Measurements from ENCODE around the gene KDM4D. TPM values are rescaled to one million over a fixed set of nuclear protein-coding genes. Genes with fewer than 3 reads are reported as not detected.

The KDM4D gene
- total RNA-seq, 1 donor from 2014 or later: 1.1 TPM

DNA sequence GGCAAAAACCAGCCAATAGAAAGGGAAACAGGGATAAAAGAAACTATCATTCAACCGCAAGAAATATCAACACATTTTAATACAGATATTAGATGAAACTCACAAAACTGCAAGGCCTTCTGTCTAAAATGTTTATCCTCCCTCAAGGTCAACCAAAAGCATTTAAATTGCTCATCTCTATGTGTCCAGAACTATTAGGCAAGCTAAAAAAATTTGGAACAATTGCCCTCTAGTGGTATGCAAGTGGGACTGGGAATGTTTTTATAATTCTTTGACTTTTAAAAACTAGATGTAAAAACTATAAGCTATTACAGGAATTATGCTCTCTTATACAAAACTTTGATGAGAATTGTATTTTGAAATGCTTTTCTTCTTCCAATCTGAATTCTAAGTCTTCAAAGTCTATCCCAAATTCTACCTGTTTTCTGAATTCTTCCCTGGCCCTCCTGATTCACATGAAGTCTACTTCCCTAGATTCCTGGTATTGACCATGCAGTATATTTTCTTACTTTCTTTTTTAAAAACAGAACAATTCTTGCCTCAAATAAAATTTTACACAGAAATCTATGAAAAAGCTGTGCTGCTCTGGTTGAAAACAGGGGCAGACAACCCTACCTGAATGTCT is 5.1 kb upstream of the KDM4D start:
- Mint-ChIP-seq H3K27me3 (ENCODE audit: insufficient read depth) (no peaks in the 10 kb centered on the region), H3K36me3 (ENCODE audit: low read depth) (peaks cover 60% of the 10 kb centered on the region), H3K4me1 (ENCODE audit: low read depth) (peaks cover 27% of the 10 kb centered on the region), H3K9me3 (no peaks in the 10 kb centered on the region), H3K4me3 (no peak overlapping the region), H3K27ac (no peak overlapping the region)
- intact Hi-C loops (cut with micrococcal nuclease): loop anchor here (1.0 to 10.0 kb wide), 2 partner anchors 182 to 344 kb away; no protein-coding TSS in a partner anchor
- no peak for DNase-seq (ENCODE audit: low spot score)

DNA sequence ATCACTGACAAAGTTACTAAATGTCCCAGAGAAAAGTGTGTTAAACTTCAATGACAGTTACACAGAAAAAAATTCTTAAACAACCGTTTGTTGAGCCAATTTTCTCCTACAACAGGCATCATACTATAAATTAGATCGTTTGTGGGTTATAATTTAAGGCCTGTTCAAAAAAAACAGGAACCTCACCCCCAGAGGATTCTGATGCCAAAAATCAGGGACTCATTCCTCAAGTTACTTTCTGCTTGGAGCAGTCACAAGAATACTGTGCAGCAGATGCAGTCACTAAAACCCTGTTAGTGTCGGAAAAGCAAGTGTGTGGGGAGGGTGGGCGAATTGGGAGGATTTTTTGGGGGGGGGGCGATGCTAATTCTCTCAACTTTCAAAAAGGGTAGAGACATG is 810 bp upstream of the KDM4D start:
- H3K27ac Mint-ChIP-seq: peak overlapping the region; percentile 64
- no peaks in the 10 kb centered on the region for H3K27me3 Mint-ChIP-seq (ENCODE audit: insufficient read depth)
- intact Hi-C loops (cut with micrococcal nuclease): loop anchor here (1.0 to 10.0 kb wide), 16 partner anchors 96 to 1452 kb away; partner anchors contain the start of genes ANKRD49, C11orf54, CCDC82 and CEP295
- H3K9me3 Mint-ChIP-seq: peaks cover 6% of the 10 kb centered on the region
- peaks cover 41% of the 10 kb centered on the region for H3K36me3 Mint-ChIP-seq (ENCODE audit: low read depth)
- H3K4me1 Mint-ChIP-seq (ENCODE audit: low read depth): peaks cover 46% of the 10 kb centered on the region
- DNase-seq (ENCODE audit: low spot score): no peak
- peak overlapping the region; percentile 96 for H3K4me3 Mint-ChIP-seq

DNA sequence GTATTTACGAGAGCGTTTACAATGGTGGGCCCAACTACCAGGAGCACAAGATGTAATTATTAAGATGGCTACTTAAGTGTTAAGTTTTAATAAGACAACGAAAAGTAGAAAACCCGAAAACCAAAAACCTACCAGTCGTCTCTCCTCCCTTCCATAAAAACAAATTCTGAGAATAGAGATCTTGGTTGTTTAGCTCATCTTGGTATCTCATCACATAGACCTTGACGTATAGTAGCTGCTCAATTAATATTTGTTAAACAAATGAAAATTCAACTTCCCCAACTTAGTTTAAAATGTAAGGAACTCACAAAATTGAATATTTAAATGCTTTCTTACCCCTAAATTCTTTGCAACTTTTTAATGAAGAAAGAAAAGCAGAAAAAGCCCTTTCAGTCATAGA is 669 bp downstream of the KDM4D start:
- Mint-ChIP-seq H3K27ac (peak overlapping the region; percentile 10), H3K36me3 (ENCODE audit: low read depth) (peaks cover 30% of the 10 kb centered on the region), H3K27me3 (ENCODE audit: insufficient read depth) (no peaks in the 10 kb centered on the region), H3K4me3 (peak overlapping the region; percentile 96), H3K9me3 (peaks cover 6% of the 10 kb centered on the region), H3K4me1 (ENCODE audit: low read depth) (peaks cover 35% of the 10 kb centered on the region)
- no peak for DNase-seq (ENCODE audit: low spot score)
- intact Hi-C loops (cut with micrococcal nuclease): loop anchor here (5.0 to 10.0 kb wide), 6 partner anchors 258 to 1451 kb away; partner anchors contain the start of genes ANKRD49, CEP295, MED17 and MRE11

DNA sequence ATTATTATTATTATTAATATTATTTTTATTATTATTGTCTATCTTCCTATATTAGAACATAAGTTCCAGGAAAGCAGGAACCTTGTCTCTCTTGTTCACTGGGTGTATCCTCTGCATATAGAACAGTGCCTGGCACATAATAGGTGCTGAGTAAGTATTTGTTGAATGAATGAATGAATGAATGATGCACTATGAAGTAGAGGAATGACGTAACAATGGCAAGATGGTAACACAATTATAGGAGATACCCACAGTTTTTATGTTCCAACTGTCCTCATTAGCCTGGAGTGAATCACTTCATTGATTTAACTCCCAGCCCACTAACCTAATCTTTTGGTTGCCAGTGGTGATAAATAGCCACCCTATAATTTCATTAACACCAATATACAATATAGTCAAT is 2.1 kb downstream of the KDM4D start:
- no peak for DNase-seq (ENCODE audit: low spot score)
- Mint-ChIP-seq H3K27ac (no peak overlapping the region), H3K4me3 (no peak overlapping the region), H3K4me1 (ENCODE audit: low read depth) (peaks cover 33% of the 10 kb centered on the region), H3K9me3 (peaks cover 6% of the 10 kb centered on the region), H3K36me3 (ENCODE audit: low read depth) (peaks cover 18% of the 10 kb centered on the region), H3K27me3 (ENCODE audit: insufficient read depth) (no peaks in the 10 kb centered on the region)
- intact Hi-C loops (cut with micrococcal nuclease): loop anchor here (10.0 kb wide), 2 partner anchors 739 to 1449 kb away; no protein-coding TSS in a partner anchor

DNA sequence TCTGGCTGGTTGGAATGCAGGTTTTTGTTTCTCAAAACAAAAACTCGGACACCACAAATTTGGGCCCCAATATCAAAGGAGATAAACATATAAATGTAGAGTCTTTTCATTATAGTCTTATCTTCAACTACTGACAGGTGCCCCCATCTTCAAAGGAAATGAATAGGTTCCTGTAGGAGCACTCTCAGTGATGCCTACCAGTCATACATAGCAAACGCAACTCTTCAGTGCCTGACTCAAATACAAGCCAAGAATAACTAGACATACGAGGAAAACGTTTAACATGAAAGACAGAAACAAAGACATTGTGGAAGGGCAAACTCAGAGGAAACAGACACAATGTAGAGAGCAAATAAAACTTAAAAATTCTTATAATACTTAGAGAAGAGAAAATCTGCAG is 13.9 kb downstream of the KDM4D start:
- peaks cover 12% of the 10 kb centered on the region for H3K27me3 Mint-ChIP-seq (ENCODE audit: insufficient read depth)
- no peak for DNase-seq (ENCODE audit: low spot score)
- H3K36me3 Mint-ChIP-seq (ENCODE audit: low read depth): no peaks in the 10 kb centered on the region
- H3K4me1 Mint-ChIP-seq (ENCODE audit: low read depth): no peaks in the 10 kb centered on the region
- no peak overlapping the region for H3K4me3 Mint-ChIP-seq
- no peak overlapping the region for H3K27ac Mint-ChIP-seq
- intact Hi-C loops (cut with micrococcal nuclease): no loop called here
- H3K9me3 Mint-ChIP-seq: no peaks in the 10 kb centered on the region

DNA sequence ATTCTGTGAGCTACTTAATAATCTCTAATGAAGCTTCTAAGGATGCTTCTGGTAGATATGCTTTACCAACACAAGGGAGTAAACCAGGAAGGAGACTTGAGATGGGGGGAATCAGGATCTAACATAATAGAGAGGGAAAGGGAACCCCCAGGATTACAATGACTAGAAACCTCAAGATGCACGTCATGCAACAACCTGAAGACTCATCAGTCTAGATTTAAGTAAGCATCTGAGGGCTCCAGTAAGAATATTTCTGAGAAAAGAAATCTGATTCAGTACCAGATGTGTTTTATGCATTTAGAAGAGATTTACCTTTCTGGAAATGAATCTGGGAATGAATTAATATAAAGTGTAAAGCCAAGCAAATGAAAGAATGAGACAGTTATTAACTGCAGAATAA is 15.2 kb downstream of the KDM4D start:
- Mint-ChIP-seq H3K27ac (no peak overlapping the region), H3K4me3 (no peak overlapping the region)

DNA sequence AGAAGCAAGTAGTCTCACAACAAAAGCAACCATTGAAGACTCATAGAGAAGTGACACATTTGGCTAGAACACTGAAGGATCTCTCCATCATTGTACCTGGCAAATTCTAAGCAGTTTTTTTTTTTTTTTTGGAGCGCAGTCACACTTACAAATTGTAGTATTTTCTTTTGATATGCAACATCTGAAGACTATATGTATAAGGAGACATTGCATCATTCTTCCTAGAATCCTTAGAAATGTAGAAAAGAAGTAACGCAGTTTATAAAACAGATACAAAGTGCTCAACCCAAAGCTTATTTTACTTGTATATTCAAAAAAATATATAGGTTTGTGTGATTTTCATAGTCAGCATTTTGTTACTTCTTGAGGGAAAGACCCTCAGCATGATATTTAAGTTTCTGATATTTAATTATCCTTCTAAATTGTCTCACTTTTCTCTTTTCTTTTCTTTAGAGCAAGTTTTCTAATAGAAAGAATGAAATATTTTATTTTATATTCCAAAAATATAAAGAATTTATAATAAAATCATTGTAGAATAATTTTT is 20.0 kb downstream of the KDM4D start:
- H3K27me3 Mint-ChIP-seq (ENCODE audit: insufficient read depth): peaks cover 12% of the 10 kb centered on the region
- H3K9me3 Mint-ChIP-seq: no peaks in the 10 kb centered on the region
- no peaks in the 10 kb centered on the region for H3K36me3 Mint-ChIP-seq (ENCODE audit: low read depth)
- no peak overlapping the region for H3K27ac Mint-ChIP-seq
- intact Hi-C loops (cut with micrococcal nuclease): no loop called here
- DNase-seq (ENCODE audit: low spot score): no peak
- no peaks in the 10 kb centered on the region for H3K4me1 Mint-ChIP-seq (ENCODE audit: low read depth)
- H3K4me3 Mint-ChIP-seq: no peak overlapping the region

More for the DNA sequence above, 15.2 kb downstream of the KDM4D start:
- Mint-ChIP-seq H3K27me3 (ENCODE audit: insufficient read depth) (peaks cover 12% of the 10 kb centered on the region), H3K36me3 (ENCODE audit: low read depth) (no peaks in the 10 kb centered on the region), H3K4me1 (ENCODE audit: low read depth) (no peaks in the 10 kb centered on the region), H3K9me3 (no peaks in the 10 kb centered on the region)
- DNase-seq (ENCODE audit: low spot score): no peak
- intact Hi-C loops (cut with micrococcal nuclease): no loop called here

DNA sequence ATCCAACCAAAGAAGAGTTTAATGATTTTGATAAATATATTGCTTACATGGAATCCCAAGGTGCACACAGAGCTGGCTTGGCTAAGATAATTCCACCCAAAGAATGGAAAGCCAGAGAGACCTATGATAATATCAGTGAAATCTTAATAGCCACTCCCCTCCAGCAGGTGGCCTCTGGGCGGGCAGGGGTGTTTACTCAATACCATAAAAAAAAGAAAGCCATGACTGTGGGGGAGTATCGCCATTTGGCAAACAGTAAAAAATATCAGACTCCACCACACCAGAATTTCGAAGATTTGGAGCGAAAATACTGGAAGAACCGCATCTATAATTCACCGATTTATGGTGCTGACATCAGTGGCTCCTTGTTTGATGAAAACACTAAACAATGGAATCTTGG is 23.9 kb downstream of the KDM4D start:
- Mint-ChIP-seq H3K36me3 (ENCODE audit: low read depth) (no peaks in the 10 kb centered on the region), H3K4me3 (no peak overlapping the region), H3K27ac (no peak overlapping the region), H3K4me1 (ENCODE audit: low read depth) (no peaks in the 10 kb centered on the region), H3K27me3 (ENCODE audit: insufficient read depth) (no peaks in the 10 kb centered on the region), H3K9me3 (no peaks in the 10 kb centered on the region)
- DNase-seq (ENCODE audit: low spot score): no peak
- intact Hi-C loops (cut with micrococcal nuclease): no loop called here

DNA sequence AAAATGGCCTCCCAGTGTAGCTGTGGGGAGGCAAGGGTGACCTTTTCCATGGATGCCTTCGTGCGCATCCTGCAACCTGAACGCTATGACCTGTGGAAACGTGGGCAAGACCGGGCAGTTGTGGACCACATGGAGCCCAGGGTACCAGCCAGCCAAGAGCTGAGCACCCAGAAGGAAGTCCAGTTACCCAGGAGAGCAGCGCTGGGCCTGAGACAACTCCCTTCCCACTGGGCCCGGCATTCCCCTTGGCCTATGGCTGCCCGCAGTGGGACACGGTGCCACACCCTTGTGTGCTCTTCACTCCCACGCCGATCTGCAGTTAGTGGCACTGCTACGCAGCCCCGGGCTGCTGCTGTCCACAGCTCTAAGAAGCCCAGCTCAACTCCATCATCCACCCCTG is 24.8 kb downstream of the KDM4D start:
- DNase-seq (ENCODE audit: low spot score): no peak
- no peaks in the 10 kb centered on the region for H3K4me1 Mint-ChIP-seq (ENCODE audit: low read depth)
- H3K27me3 Mint-ChIP-seq (ENCODE audit: insufficient read depth): no peaks in the 10 kb centered on the region
- H3K36me3 Mint-ChIP-seq (ENCODE audit: low read depth): no peaks in the 10 kb centered on the region
- H3K4me3 Mint-ChIP-seq: no peak overlapping the region
- no peak overlapping the region for H3K27ac Mint-ChIP-seq
- no peaks in the 10 kb centered on the region for H3K9me3 Mint-ChIP-seq
- intact Hi-C loops (cut with micrococcal nuclease): no loop called here

DNA sequence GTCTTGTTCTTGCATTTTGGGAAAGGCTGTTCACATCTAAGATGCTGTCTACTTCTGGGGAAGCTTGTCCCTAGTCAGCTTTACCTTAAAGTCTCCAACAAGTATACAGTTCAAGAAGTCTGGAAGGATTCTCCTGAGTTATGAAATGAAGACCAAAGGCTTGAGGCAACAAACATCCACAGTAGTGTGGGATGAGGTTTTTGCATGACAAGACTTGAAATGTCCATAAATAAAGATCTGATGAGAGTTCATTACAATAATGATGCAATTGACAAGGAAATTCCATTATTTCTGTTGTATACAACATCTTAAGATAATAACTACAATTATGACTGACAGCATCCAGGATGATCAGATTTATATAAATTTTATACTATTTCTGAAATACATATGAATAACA is 30.2 kb downstream of the KDM4D start:
- DNase-seq (ENCODE audit: low spot score): no peak
- no peaks in the 10 kb centered on the region for H3K36me3 Mint-ChIP-seq (ENCODE audit: low read depth)
- intact Hi-C loops (cut with micrococcal nuclease): no loop called here
- H3K27me3 Mint-ChIP-seq (ENCODE audit: insufficient read depth): peaks cover 8% of the 10 kb centered on the region
- H3K4me3 Mint-ChIP-seq: no peak overlapping the region
- no peak overlapping the region for H3K27ac Mint-ChIP-seq
- H3K9me3 Mint-ChIP-seq: no peaks in the 10 kb centered on the region
- no peaks in the 10 kb centered on the region for H3K4me1 Mint-ChIP-seq (ENCODE audit: low read depth)

DNA sequence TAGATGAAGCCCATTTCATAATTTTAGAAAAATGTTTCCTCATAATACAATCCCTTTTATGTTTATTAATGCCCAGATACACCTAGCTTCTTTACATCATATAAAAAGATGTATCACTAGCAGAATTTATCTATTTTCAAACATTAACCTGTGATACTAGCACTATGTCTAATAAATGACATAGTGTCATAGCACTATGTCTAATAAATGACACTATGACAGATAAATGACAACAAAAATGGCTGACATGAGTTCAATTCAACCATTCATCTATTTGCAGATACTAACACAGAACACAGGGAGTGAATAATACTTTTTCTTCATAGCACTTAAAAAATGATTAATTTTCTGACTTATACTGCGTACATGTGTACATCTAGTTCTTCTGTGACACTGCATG is 32.1 kb downstream of the KDM4D start:
- no peaks in the 10 kb centered on the region for H3K4me1 Mint-ChIP-seq (ENCODE audit: low read depth)
- H3K27ac Mint-ChIP-seq: no peak overlapping the region
- no peak for DNase-seq (ENCODE audit: low spot score)
- H3K36me3 Mint-ChIP-seq (ENCODE audit: low read depth): no peaks in the 10 kb centered on the region
- H3K4me3 Mint-ChIP-seq: no peak overlapping the region
- peaks cover 8% of the 10 kb centered on the region for H3K27me3 Mint-ChIP-seq (ENCODE audit: insufficient read depth)
- no peaks in the 10 kb centered on the region for H3K9me3 Mint-ChIP-seq
- intact Hi-C loops (cut with micrococcal nuclease): no loop called here

DNA sequence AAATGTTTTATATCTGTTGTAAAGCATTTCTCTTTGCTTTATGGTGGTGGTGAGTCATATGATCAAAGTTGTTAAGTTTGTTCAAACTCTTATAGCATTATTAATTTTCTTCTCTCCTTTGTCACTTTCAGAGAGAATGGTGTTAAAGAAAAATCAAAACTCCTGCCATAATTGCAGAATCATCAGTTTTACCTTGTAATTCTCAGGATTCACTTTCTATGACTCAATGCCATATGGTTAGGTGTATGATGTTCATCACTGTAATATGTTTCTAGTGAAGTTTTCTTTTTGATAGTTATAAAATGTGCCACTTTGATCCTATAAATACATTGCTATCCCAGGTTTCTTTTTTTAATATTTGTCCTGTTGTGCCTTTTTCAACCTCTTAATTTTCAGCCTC is 37.9 kb downstream of the KDM4D start:
- Mint-ChIP-seq H3K36me3 (ENCODE audit: low read depth) (no peaks in the 10 kb centered on the region), H3K4me3 (no peak overlapping the region), H3K4me1 (ENCODE audit: low read depth) (no peaks in the 10 kb centered on the region), H3K9me3 (no peaks in the 10 kb centered on the region), H3K27me3 (ENCODE audit: insufficient read depth) (peaks cover 14% of the 10 kb centered on the region), H3K27ac (no peak overlapping the region)
- DNase-seq (ENCODE audit: low spot score): no peak
- intact Hi-C loops (cut with micrococcal nuclease): no loop called here

DNA sequence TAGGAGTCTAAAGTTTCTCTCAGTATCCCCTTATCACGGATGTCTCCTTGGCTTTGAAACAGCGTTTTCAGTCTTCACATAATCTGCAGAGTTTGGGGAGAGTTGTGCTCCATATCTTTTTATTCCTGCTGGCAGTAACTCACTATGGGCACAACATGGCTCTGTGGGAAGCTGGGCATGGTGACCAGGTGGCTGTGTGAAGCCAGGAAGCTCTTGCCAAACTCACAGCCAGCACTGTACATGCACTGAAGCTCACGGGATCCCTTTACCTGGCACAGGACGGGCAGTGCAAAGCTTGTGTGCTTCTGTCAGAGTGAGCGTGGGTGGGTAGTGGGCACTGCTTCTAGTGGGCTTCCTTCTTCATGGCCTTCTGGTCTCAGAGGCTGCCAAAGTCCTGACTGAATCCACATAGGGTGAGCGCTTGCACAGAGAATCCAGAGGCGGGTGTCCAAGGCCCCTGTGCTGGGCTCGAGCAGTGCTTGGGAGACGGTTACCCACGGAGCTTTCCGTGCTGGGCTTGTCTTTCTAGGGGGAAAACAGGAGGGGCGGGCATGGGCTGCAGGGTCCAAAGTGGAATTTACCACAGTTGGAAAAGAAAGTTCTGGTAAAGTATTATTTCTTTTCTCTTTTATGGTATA is 40.8 kb downstream of the KDM4D start:
- H3K27me3 Mint-ChIP-seq (ENCODE audit: insufficient read depth): peaks cover 9% of the 10 kb centered on the region
- no peak overlapping the region for H3K4me3 Mint-ChIP-seq
- H3K27ac Mint-ChIP-seq: no peak overlapping the region
- no peak for DNase-seq (ENCODE audit: low spot score)
- no peaks in the 10 kb centered on the region for H3K9me3 Mint-ChIP-seq
- H3K4me1 Mint-ChIP-seq (ENCODE audit: low read depth): no peaks in the 10 kb centered on the region
- no peaks in the 10 kb centered on the region for H3K36me3 Mint-ChIP-seq (ENCODE audit: low read depth)
- intact Hi-C loops (cut with micrococcal nuclease): no loop called here
